A549 (cell line): ENCODE results near the gene TUBB1.

ENCODE experiments used
- CHD4 ChIP-seq: fragments of 200-600 bp; sonication (generic); IDR thresholded peaks from 2 replicates; pipeline ENCODE4 v1.6.1; 2016; ENCODE audit warnings: antibody characterized with exemption, mild to moderate bottlenecking, borderline replicate concordance
- JUN ChIP-seq, 2 experiments: fragments of >200 bp; sonication (Bioruptor Twin); formaldehyde crosslinking; IDR thresholded peaks; 2 replicates in 1 of 2; 3 replicates in 1 of 2; pipeline ENCODE4 v1.6.1; 2016 to 2017
- MAFK ChIP-seq: fragments of 450-650 bp; IDR thresholded peaks from 2 replicates; pipeline ENCODE4 v1.6.1; 2014; ENCODE audit not compliant: partially characterized antibody
- RARB ChIP-seq: fragments of 250-450 bp; sonication (Bioruptor Pico); IDR thresholded peaks from 2 replicates; pipeline ENCODE4 v1.8.0; 2021; ENCODE audit warnings: mild to moderate bottlenecking, moderate library complexity
- RFX5 ChIP-seq: fragments of 450-650 bp; IDR thresholded peaks from 2 replicates; pipeline ENCODE4 v1.7.1; 2014; ENCODE audit warnings: antibody characterized with exemption, mild to moderate bottlenecking, moderate library complexity
- ZNF302 ChIP-seq: fragments of 250-450 bp; sonication (Bioruptor Pico); IDR thresholded peaks from 2 replicates; pipeline ENCODE4 v1.9.0; 2021; ENCODE audit warnings: inconsistent platforms, mild to moderate bottlenecking, moderate library complexity
- TF ChIP-seq, protein P1 (sequence below): fragments of >200 bp; sonication (Bioruptor Twin); formaldehyde crosslinking; IDR thresholded peaks from 3 replicates; pipeline ENCODE4 v1.5.1; 2016
- TF ChIP-seq, protein P2 (sequence below): fragments of 150-350 bp; IDR thresholded peaks from 2 replicates; pipeline ENCODE4 v1.6.1; 2014; ENCODE audit warnings: low read depth, mild to moderate bottlenecking, low read length
- TF ChIP-seq, protein P3 (sequence below): IDR thresholded peaks from 2 replicates; pipeline ENCODE4 v1.6.1; 2012

DNA sequence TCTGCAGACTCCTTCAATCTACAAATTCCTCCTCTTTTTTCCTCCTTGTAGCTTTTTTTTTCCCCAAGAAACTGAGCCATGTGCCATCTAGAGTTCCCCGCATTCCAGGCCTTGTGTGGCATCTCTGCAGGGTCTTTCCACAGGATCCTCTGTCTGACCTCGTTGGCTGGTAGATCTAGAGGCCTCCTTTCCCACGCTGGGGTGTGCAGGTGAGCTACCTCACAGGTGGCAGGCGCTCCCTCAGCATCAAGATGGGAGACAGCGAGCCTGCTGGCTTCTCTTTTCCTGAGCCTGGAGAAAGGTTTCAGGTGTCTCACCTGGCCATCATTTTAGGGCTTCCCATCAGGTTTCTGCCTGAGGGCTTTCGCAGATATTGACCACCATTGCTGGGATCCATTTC, 47.8 kb upstream of the TUBB1 start:
- TF ChIP-seq, protein P1, sequence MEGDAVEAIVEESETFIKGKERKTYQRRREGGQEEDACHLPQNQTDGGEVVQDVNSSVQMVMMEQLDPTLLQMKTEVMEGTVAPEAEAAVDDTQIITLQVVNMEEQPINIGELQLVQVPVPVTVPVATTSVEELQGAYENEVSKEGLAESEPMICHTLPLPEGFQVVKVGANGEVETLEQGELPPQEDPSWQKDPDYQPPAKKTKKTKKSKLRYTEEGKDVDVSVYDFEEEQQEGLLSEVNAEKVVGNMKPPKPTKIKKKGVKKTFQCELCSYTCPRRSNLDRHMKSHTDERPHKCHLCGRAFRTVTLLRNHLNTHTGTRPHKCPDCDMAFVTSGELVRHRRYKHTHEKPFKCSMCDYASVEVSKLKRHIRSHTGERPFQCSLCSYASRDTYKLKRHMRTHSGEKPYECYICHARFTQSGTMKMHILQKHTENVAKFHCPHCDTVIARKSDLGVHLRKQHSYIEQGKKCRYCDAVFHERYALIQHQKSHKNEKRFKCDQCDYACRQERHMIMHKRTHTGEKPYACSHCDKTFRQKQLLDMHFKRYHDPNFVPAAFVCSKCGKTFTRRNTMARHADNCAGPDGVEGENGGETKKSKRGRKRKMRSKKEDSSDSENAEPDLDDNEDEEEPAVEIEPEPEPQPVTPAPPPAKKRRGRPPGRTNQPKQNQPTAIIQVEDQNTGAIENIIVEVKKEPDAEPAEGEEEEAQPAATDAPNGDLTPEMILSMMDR: no peak
- TF ChIP-seq, protein P2, sequence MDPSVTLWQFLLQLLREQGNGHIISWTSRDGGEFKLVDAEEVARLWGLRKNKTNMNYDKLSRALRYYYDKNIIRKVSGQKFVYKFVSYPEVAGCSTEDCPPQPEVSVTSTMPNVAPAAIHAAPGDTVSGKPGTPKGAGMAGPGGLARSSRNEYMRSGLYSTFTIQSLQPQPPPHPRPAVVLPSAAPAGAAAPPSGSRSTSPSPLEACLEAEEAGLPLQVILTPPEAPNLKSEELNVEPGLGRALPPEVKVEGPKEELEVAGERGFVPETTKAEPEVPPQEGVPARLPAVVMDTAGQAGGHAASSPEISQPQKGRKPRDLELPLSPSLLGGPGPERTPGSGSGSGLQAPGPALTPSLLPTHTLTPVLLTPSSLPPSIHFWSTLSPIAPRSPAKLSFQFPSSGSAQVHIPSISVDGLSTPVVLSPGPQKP: no peak
- TF ChIP-seq RARB (no peak), JUN (IDR thresholded peaks at IDR 0.05) (no peak), MAFK (no peak), RFX5 (no peak), CHD4 (no peak), ZNF302 (CRISPR knock-in tag) (no peak)
- TF ChIP-seq, protein P3, sequence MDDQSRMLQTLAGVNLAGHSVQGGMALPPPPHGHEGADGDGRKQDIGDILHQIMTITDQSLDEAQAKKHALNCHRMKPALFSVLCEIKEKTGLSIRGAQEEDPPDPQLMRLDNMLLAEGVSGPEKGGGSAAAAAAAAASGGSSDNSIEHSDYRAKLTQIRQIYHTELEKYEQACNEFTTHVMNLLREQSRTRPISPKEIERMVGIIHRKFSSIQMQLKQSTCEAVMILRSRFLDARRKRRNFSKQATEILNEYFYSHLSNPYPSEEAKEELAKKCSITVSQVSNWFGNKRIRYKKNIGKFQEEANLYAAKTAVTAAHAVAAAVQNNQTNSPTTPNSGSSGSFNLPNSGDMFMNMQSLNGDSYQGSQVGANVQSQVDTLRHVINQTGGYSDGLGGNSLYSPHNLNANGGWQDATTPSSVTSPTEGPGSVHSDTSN: no peak
